ENCODE results near the gene PRKCG. TPM values are rescaled to one million over a fixed set of nuclear protein-coding genes. Genes with fewer than 3 reads are reported as not detected.

PRKCG gene
- total RNA-seq, 1 experiment from 2014 or later: 5.9 TPM

GRCh38 chr19:53880711-53881481 lies 1.1 kb upstream of the PRKCG start:
- no TSS peak for BruUV-seq (replicated peaks)
- POLR2A ChIA-PET (ENCODE audit: unreplicated experiment): interaction anchor here (1.4 kb wide), 1 partner anchor 13 kb away, joined by 9 read pairs; the partner anchor contains the start of gene MYADM
- Histone ChIP-seq H3K27me3 (ENCODE audit: insufficient read depth, low read depth) (no peaks in the 10 kb centered on the region), H2AFZ (peak overlapping the region; percentile 86), H3K4me1 (replicated peaks; ENCODE audit: insufficient read depth) (peaks cover 22% of the 10 kb centered on the region), H3K4me2 (peak overlapping the region; percentile 90), H3F3A (ENCODE audit: insufficient read depth, low read depth) (peaks cover 25% of the 10 kb centered on the region), H3K4me3 (peak overlapping the region; percentile 61; the same call in 1 of the 2 replicates), H3K36me3 (ENCODE audit: low read depth) (no peaks in the 10 kb centered on the region; the same call in 1 of the 2 replicates), H3K9me3 (ENCODE audit: insufficient read depth, low read depth) (no peaks in the 10 kb centered on the region), H3K27ac (no peak overlapping the region), H3K9me2 (ENCODE audit: insufficient read depth) (no peaks in the 10 kb centered on the region), H4K20me1 (ENCODE audit: insufficient read depth) (no peaks in the 10 kb centered on the region), H3K79me2 (ENCODE audit: low read depth) (no peaks in the 10 kb centered on the region)
- DNase-seq: peak in 1 of 2 experiments; percentile 11
- intact Hi-C loops (cut with micrococcal nuclease; ENCODE audit: unreplicated experiment): loop anchor here (5.0 kb wide), 1 partner anchor 141 kb away; no protein-coding TSS in a partner anchor
- CTCF ChIA-PET: interaction anchor here (1.0 kb wide), 1 partner anchor 88 kb away, joined by 3 read pairs; no protein-coding TSS in a partner anchor
- TF ChIP-seq EZH2 (IDR thresholded peaks at IDR 0.05; ENCODE audit: low read depth): no peak
- TF ChIP-seq CTCF (conservative IDR thresholded peaks at IDR 0.05): no peak

DNA sequence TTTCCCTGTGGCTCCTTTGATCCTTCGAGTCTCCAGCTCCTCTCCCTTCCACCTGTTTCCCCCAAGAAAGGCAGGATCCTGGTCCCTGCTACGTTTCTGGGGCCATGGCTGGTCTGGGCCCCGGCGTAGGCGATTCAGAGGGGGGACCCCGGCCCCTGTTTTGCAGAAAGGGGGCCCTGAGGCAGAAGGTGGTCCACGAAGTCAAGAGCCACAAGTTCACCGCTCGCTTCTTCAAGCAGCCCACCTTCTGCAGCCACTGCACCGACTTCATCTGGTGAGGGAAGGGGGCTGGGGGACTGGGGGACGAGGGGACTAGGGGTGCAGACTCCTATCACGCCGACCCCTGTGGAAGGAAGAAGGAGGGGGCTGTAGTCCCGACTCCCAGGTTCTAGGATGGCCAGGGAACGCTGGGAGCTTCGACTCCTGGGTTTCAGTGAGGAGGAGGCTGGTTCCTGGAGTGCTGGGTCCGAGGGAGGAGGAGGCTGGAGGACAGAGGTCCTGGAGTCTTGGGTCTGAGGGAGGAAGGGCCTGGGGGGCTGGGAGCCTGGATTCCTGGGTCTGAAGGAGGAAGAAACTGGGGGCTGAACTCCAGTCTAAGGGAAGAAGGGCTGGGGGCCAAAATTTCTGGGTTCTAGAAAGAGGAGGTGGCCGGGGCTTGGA lies 524 bp downstream of the PRKCG start:
- no peaks in the 10 kb centered on the region for H3K36me3 ChIP-seq (ENCODE audit: low read depth)
- POLR2A ChIA-PET (ENCODE audit: unreplicated experiment): interaction anchor here (0.6 to 1.4 kb wide), 5 partner anchors 10 to 97 kb away, joined by 3 to 18 read pairs (median 8); partner anchors contain the start of gene MYADM
- no TSS peak for BruUV-seq (replicated peaks)
- no peak overlapping the region for H3K27ac ChIP-seq
- peak overlapping the region; percentile 61 for H3K4me3 ChIP-seq
- H3K9me3 ChIP-seq (ENCODE audit: insufficient read depth, low read depth): no peaks in the 10 kb centered on the region
- H3K9me2 ChIP-seq (ENCODE audit: insufficient read depth): no peaks in the 10 kb centered on the region
- peaks cover 19% of the 10 kb centered on the region for H3F3A ChIP-seq (ENCODE audit: insufficient read depth, low read depth)
- H3K79me2 ChIP-seq (ENCODE audit: low read depth): no peaks in the 10 kb centered on the region
- peak overlapping the region; percentile 90 for H3K4me2 ChIP-seq
- CTCF ChIA-PET: interaction anchor here (0.6 to 0.8 kb wide), 3 partner anchors 38 to 148 kb away, joined by 3 to 6 read pairs (median 4); no protein-coding TSS in a partner anchor
- peaks cover 22% of the 10 kb centered on the region for H3K4me1 ChIP-seq (replicated peaks; ENCODE audit: insufficient read depth)
- peak overlapping the region; percentile 86 for H2AFZ ChIP-seq
- no peaks in the 10 kb centered on the region for H4K20me1 ChIP-seq (ENCODE audit: insufficient read depth)
- no peaks in the 10 kb centered on the region for H3K27me3 ChIP-seq (ENCODE audit: insufficient read depth, low read depth)
- intact Hi-C loops (cut with micrococcal nuclease; ENCODE audit: unreplicated experiment): loop anchor here (1.0 to 5.0 kb wide), 2 partner anchors 40 to 140 kb away; no protein-coding TSS in a partner anchor
- DNase-seq: no peak
- TF ChIP-seq CTCF (conservative IDR thresholded peaks at IDR 0.05) (0 out of 2 replicates have a peak, but pooled peaks have one; percentile 15), EZH2 (IDR thresholded peaks at IDR 0.05; ENCODE audit: low read depth) (no peak)

DNA sequence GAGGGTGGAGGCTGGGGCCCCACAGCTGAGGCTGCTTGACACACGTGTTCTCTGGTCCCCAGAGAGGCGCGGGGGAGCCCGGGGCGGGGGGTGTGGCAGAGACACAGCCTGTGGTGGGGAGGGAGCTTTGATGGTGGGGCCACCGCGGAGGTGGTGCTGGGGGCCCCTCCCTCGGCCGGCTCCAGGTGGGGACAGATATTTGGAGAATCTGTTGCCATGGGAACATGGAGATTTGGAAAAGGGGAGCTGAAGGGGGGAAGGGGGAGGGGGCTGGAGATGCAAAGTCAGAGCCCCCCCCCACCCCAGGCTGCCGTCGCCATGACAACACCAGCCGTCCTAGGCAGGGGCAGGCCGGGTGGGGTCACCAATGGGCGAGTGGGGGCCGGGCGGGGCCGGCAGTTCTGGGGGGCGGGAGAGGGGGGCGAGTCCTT lies 1.2 kb downstream of the PRKCG start:
- DNase-seq: no peak
- CTCF ChIA-PET: interaction anchor here (0.6 kb wide), 1 partner anchor 42 kb away, joined by 10 read pairs; no protein-coding TSS in a partner anchor

More for the DNA sequence above, 1.2 kb downstream of the PRKCG start:
- Histone ChIP-seq H3K4me3 (no peak overlapping the region; the same call in 1 of the 2 replicates), H3F3A (ENCODE audit: insufficient read depth, low read depth) (peaks cover 24% of the 10 kb centered on the region), H3K27ac (no peak overlapping the region), H3K36me3 (ENCODE audit: low read depth) (no peaks in the 10 kb centered on the region), H3K27me3 (ENCODE audit: insufficient read depth, low read depth) (no peaks in the 10 kb centered on the region), H3K4me1 (replicated peaks; ENCODE audit: insufficient read depth) (peaks cover 22% of the 10 kb centered on the region), H4K20me1 (ENCODE audit: insufficient read depth) (no peaks in the 10 kb centered on the region), H3K9me3 (ENCODE audit: insufficient read depth, low read depth) (no peaks in the 10 kb centered on the region), H3K9me2 (ENCODE audit: insufficient read depth) (no peaks in the 10 kb centered on the region), H2AFZ (no peak overlapping the region), H3K4me2 (peak overlapping the region; percentile 90; the same call in 1 of the 2 replicates), H3K79me2 (ENCODE audit: low read depth) (no peaks in the 10 kb centered on the region)
- intact Hi-C loops (cut with micrococcal nuclease; ENCODE audit: unreplicated experiment): loop anchor here (5.0 kb wide), 1 partner anchor 139 kb away; no protein-coding TSS in a partner anchor
- no TSS peak for BruUV-seq (replicated peaks)
- TF ChIP-seq EZH2 (IDR thresholded peaks at IDR 0.05; ENCODE audit: low read depth) (no peak), CTCF (conservative IDR thresholded peaks at IDR 0.05) (no peak)
- POLR2A ChIA-PET (ENCODE audit: unreplicated experiment): interaction anchor here (0.6 kb wide), 2 partner anchors 15 to 1579 kb away, joined by 3 to 5 read pairs; no protein-coding TSS in a partner anchor
